SU-DHL-6 (cell line): ENCODE results near the gene IL1RL2.

ENCODE experiments used
- CTCF ChIP-seq: fragments of 200-600 bp; sonication (generic); IDR thresholded peaks from one replicate; pipeline ENCODE4 v1.5.1; 2017; ENCODE audit warnings: antibody characterized with exemption, mild to moderate bottlenecking, low read length, moderate library complexity; ENCODE audit not compliant: insufficient read depth, poor library complexity, severe bottlenecking
- EZH2phosphoT487 ChIP-seq: fragments of 200-600 bp; sonication (generic), shearing (Covaris generic); conservative IDR thresholded peaks from 2 replicates; pipeline ENCODE4 v1.6.1; 2018; ENCODE audit warnings: mild to moderate bottlenecking, antibody characterized with exemption, low read length, moderate library complexity, mixed read lengths

GRCh38 chr2:102171946-102172345, 14.9 kb upstream of the IL1RL2 start:
- TF ChIP-seq CTCF, result no peak
- TF ChIP-seq EZH2phosphoT487, result no peak
